ENCODE results near the gene SCNN1B.

Gene SCNN1B

GRCh38 chr16:23409522-23409921, 107.4 kb downstream of the SCNN1B start:
- no peak for DNase-seq

GRCh38 chr16:23410176-23410575, 108.1 kb downstream of the SCNN1B start:
- no peak for DNase-seq

DNA sequence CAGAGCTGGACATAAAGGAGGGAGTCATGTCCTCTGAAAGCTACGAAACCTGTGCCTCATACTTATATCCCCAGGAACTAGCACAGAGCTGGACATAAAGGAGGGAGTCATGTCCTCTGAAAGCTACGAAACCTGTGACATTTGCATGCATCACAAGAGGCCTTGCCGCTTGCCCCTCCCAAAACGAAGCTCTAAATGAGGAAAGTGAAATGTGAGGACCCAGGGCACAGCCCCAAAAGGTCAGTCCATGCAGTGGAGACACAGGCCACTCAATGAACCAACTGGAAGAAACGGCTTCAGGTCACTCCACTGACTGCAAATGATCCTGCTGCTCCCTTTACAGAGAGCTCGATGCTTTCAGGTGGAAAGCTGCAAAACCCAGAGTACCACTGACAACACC, 112.6 kb downstream of the SCNN1B start:
- DNase-seq: no peak

DNA sequence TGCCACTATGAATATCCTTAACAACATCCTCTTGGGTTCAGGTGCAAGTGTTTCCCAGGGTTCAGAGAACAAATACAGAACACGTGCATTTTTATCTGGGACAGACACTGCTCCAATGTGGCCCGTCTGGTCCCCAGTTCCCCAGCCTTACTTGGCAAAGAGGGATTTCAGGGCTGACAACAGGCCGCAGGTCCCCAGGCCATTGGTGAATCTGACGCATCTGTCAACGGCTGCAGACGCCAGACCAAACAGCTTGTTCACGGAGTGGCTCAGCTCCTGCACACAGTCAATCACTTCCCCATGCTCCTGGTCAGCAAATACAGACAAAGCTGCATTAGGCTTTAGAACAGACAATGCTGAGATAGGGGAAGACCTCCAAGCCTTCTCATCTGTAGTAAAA, 114.7 kb downstream of the SCNN1B start:
- no peak for DNase-seq

GRCh38 chr16:23420011-23420410, 117.9 kb downstream of the SCNN1B start:
- DNase-seq: no peak

DNA sequence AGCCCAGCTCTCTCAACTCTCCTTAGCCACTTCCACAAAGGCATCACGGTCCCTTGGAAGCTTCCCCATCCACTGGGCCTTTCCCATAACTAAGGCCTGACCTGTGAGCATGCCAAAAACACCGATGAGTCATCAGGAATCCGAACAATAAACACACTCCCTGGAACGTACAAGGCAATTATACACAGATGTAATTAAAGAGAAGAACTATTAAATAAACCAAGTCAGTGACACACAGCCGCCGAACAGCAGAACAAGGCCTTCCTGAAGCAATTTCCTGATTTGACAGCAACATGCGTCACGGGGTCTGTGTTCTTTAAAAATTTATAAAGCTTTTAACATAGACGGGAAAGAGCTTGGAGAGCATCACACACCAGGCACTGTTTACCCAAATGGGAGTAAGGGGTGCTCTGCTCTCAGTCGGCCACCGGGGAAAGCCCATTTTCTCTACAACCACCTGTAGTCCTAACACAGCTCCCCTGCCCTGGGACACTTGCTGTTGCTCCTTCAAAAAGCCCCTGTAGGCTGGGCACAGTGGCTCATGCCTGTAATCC, 121.5 kb downstream of the SCNN1B start:
- DNase-seq: no peak

GRCh38 chr16:23424292-23424958, 122.3 kb downstream of the SCNN1B start:
- no peak for DNase-seq

- no peak for DNase-seq
Measured at GRCh38 chr16:23428351-23428750, 126.2 kb downstream of the SCNN1B start.
